Neural progenitor cell (in vitro differentiated cells): ENCODE results near the gene ADGRL1.
"Not testable (repeated sequence)": the region's sequence is repeated elsewhere in the genome, so short reads cannot be mapped to it uniquely, and the experiment has no call there.

Source experiments
- CTCF ChIP-seq: fragments of 200-600 bp; sonication (generic); IDR thresholded peaks from 2 replicates; pipeline ENCODE4 v1.5.1; 2017; ENCODE audit warnings: antibody characterized with exemption, mild to moderate bottlenecking
- EZH2 ChIP-seq: fragments of 200-600 bp; sonication (generic); IDR thresholded peaks from 2 replicates; pipeline ENCODE4 v1.6.1; 2017; ENCODE audit warnings: antibody characterized with exemption, mild to moderate bottlenecking, moderate library complexity
- EZH2phosphoT487 ChIP-seq: fragments of 200-600 bp; sonication (generic); IDR thresholded peaks from 2 replicates; pipeline ENCODE4 v1.6.1; 2017; ENCODE audit warnings: antibody characterized with exemption

DNA sequence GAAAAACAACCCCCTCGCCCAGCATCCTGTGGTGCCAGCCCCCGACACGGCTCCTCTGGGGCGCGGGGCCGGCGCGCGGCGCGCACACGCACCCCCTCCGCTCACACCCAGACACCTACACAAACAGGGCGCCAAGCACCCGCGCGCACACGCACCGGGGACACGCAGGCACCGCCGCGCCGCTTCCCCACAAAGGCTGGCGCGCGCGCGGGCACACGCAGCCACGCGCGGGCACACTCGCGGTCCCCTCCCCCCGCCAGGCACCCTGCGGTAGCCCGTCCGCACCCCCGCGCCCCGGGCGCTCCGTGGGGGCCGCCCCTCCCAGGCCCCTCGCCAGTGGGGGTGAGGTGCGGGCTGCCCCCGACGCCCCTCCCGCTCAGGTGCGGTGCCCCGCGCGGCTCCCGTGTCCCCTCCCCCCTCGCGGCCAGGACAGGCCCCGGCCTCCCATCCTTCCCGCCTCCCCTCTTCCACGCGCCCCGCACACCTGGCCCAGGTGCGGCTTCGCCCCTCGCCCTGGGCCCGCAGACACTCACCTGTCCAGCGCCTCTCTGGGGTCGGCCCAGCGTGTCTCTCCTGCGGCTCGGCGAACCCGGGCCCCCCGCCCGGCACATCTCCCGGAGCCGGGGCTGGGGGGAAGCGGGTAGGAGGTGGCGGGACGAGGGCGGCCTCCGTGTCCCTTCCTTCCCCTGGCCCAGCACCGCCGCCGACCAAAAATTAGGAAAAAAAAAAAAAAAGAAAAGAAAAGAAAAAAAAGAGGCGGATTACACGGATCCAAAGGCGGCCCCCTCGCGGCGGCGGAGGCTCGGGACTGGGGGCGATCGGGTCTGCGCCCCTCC is at the start of gene ADGRL1:
- not testable (repeated sequence) for TF ChIP-seq EZH2, CTCF, EZH2phosphoT487
